GM12864 (cell line): ENCODE measurements around the gene RANGRF.

Experiments used
- DNase-seq: peaks from one replicate; pipeline ENCODE4 v3.0.0-alpha.2; 2011; ENCODE audit warnings: low read depth
- H3K4me3 ChIP-seq: 2 replicates; pipeline ENCODE4 v1.5.1; 2011; ENCODE audit warnings: mild to moderate bottlenecking, low read depth, low read length, control low read depth
- TF ChIP-seq, protein P1 (sequence below): IDR thresholded peaks from 2 replicates; pipeline ENCODE4 v1.5.1; 2011; ENCODE audit warnings: low read depth, mild to moderate bottlenecking, moderate library complexity, low read length, control low read depth, inconsistent platforms; ENCODE audit errors: missing control alignments

Gene RANGRF

DNA sequence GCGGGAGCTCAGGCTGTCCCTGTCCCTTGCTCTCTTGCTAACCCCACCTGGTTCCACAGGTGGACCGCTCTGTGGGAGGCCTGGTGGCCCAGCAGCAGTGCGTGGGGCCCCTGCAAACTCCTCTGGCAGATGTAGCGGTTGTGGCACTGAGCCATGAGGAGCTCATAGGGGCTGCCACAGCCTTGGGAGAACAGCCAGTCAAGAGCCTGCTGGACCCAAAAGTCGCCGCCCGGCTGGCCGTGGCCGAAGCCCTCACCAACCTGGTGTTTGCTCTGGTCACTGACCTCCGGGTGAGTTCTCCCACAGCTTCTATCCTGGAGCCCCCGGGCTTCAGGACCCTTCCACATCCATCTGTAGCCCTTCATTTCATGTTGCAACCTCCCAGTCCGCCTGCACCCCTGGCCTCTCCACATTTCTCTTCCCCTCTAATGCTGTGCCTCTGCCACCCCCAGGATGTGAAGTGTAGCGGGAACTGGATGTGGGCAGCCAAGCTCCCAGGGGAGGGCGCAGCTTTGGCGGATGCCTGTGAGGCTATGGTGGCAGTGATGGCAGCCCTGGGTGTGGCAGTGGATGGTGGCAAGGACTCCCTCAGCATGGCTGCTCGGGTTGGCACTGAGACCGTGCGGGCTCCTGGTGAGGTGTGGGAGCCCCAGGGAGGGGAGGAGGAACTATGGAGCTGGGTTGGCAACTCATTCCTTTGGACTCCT lies 23.5 kb upstream of the RANGRF start:
- H3K4me3 ChIP-seq: no peak overlapping the region
- TF ChIP-seq, protein P1, sequence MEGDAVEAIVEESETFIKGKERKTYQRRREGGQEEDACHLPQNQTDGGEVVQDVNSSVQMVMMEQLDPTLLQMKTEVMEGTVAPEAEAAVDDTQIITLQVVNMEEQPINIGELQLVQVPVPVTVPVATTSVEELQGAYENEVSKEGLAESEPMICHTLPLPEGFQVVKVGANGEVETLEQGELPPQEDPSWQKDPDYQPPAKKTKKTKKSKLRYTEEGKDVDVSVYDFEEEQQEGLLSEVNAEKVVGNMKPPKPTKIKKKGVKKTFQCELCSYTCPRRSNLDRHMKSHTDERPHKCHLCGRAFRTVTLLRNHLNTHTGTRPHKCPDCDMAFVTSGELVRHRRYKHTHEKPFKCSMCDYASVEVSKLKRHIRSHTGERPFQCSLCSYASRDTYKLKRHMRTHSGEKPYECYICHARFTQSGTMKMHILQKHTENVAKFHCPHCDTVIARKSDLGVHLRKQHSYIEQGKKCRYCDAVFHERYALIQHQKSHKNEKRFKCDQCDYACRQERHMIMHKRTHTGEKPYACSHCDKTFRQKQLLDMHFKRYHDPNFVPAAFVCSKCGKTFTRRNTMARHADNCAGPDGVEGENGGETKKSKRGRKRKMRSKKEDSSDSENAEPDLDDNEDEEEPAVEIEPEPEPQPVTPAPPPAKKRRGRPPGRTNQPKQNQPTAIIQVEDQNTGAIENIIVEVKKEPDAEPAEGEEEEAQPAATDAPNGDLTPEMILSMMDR: no peak
- DNase-seq: no peak

DNA sequence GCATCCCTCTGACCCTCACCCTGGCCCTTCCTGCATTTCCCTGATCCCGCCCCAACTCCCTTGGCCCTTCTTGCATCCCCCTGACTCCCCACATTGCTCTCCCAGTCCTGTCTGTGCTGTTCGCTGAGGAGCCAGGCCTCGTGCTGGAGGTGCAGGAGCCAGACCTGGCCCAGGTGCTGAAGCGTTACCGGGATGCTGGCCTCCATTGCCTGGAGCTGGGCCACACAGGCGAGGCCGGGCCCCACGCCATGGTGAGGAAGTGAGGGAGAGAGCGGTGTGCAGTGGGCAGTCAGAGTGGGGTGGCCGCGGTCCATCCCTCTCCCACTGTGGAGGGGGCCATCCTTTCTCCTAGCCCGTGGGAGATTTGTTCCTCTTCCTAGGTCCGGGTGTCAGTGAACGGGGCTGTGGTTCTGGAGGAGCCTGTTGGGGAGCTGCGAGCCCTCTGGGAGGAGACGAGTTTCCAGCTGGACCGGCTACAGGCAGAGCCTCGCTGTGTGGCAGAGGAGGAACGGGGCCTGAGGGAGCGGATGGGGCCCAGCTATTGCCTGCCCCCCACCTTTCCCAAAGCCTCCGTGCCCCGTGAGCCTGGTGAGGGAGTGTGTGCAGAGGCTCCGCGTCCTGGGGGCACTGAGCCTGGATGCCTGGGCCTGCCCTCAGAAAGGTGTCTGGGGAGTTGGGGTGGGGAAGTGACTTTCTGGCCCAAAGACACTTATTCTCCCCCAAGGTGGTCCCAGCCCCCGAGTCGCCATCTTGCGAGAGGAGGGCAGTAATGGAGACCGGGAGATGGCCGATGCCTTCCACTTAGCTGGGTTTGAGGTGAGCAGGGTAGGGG lies 21.6 kb upstream of the RANGRF start:
- H3K4me3 ChIP-seq: no peak overlapping the region
- TF ChIP-seq, protein P1: no peak
- no peak for DNase-seq

DNA sequence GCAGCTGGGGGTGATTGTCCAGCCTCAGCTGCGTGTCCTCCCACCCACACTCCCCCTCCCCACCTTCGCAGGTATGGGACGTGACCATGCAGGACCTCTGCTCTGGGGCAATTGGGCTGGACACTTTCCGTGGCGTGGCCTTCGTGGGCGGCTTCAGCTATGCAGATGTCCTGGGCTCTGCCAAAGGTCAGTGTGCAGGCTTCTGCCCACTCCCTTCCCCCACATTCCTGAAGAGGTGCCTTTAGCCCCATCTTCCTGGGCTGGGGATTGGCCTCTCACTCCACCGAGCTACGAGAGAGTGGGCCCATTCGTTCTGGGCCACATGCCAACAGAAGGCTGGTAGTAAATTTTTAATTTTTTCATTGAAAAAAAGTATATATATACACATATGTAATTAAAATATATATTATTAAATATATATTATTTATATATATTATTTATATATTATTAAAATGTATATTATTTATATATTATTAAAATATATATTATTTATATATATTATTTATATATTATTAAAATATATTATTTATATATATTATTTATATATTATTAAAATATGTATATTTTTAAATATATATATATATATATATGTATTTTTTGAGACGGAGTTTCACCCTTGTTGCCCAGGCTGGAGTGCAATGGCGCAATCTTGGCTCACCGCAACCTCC lies 20.9 kb upstream of the RANGRF start:
- DNase-seq: no peak
- TF ChIP-seq, protein P1: no peak
- no peak overlapping the region for H3K4me3 ChIP-seq

DNA sequence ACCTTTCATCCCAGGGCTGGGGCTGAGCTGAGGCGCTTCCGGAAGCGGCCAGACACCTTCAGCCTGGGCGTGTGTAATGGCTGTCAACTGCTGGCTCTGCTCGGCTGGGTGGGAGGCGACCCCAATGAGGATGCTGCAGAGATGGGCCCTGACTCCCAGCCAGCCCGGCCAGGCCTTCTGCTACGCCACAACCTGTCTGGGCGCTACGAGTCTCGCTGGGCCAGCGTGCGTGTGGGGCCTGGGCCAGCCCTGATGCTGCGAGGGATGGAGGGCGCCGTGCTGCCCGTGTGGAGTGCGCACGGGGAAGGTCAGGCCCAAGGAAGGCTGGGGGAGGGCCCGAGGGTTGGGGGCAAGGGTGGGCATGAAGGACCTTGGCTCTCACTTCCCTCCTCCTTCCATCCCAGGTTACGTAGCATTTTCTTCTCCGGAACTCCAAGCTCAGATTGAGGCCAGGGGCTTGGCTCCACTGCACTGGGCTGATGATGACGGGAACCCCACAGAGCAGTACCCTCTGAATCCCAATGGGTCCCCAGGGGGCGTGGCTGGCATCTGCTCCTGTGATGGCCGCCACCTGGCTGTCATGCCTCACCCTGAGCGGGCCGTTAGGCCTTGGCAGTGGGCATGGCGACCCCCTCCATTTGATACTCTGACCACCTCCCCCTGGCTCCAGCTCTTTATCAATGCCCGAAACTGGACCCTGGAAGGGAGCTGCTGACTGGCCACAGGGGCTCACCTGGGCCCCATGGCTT lies 19.7 kb upstream of the RANGRF start:
- TF ChIP-seq, protein P1: no peak
- no peak overlapping the region for H3K4me3 ChIP-seq
- no peak for DNase-seq

DNA sequence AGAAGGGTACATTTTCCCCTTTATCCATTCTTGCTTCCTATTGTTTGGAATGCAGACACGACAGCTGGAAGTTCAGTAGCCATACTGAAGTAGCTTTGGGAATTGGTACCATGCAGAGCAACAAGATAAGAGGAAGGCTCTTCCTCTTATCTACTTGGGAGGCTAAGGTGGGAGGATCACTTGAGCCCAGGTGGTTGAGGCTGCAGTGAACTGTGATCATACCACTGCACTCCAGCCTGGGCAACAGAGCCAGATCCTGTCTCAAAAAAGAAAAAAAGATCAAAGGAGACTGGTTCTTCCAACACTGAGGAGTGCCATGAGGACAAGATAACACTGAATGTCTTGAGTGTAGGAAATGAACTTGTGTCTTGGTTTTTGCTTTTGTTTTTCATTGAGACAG lies 16.0 kb upstream of the RANGRF start:
- no peak for DNase-seq
- H3K4me3 ChIP-seq: no peak overlapping the region
- TF ChIP-seq, protein P1: no peak

DNA sequence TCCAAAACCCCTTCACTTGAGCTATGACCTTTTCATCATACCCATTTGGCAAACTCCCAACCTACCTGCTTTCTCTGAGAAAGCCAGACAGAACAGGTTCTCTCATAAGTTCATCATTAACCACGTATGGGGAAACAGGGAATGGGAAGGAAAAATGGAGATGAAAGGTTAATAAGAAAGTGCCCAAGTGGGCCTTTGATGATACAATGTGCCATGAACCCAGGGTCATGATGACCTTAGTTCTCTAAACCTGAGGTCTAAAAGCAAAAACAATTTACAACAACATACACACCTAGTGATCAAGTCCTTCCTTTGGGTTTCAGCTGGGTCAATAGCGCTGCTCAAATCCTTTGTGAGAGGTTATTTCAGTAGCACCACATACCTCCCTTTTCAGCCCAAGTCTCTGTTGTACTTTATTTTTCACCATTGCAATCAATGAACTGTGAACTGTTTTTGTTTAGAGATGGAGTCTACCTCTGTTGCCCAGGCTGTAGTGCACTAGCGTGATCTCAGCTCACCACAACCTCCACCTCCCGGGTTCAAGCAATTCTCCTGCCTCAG lies 14.5 kb upstream of the RANGRF start:
- DNase-seq: no peak
- TF ChIP-seq, protein P1: no peak
- H3K4me3 ChIP-seq: no peak overlapping the region
